HG03060 (cell line): ENCODE results near the gene GRWD1.

ENCODE experiments used
- ATAC-seq: cut with Tn5 transposase; IDR thresholded peaks from one replicate; pipeline ENCODE4 v1.9.1; 2021; ENCODE audit warnings: low read depth, moderate number of reproducible peaks; ENCODE audit not compliant: unreplicated experiment

GRWD1 gene

GRCh38 chr19:48493718-48494401 is 48.1 kb downstream of the GRWD1 start:
- no peak for ATAC-seq

GRCh38 chr19:48495396-48495795 is 49.6 kb downstream of the GRWD1 start:
- no peak for ATAC-seq

DNA sequence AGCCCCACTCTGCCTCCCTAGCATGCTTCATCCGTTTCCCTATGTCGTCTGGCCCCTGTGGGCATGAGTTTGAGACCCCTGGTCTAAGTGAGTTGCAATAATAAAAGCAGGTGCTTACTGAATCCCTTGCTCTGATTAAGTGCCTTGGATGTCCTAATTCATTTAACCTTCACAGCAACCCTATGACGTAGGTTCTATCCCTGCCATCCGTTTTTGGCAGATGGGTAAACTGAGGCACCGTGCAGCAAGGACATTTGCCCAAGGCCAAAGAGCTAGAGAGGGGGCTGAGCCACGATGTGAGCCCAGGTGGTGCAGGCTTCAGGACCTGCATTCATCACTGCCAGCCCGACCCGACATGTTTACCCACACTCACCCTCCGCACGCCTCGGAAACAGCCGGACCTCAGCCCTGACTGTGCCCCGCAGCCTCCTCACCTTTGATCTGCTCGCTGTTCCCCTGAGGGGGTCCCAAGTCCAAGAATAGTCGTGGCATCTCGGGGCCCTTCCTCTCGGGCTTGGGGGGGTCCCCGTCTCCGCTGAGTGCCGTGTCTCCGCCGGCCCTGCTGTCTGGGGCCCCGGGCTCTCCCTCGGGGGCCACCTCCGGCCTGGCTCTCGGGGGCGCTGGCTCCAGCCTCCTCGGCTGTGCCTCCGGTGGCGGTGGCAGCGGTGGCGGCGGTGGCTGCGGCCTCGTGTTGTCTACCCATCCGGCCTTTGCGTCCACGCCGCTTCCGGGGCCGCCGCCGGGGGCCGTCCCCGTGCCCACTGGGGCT is 51.4 kb downstream of the GRWD1 start:
- ATAC-seq: no peak

- ATAC-seq: no peak
Observed at GRCh38 chr19:48497728-48498594, 52.2 kb downstream of the GRWD1 start.

GRCh38 chr19:48498595-48499311 is 53.0 kb downstream of the GRWD1 start:
- no peak for ATAC-seq

DNA sequence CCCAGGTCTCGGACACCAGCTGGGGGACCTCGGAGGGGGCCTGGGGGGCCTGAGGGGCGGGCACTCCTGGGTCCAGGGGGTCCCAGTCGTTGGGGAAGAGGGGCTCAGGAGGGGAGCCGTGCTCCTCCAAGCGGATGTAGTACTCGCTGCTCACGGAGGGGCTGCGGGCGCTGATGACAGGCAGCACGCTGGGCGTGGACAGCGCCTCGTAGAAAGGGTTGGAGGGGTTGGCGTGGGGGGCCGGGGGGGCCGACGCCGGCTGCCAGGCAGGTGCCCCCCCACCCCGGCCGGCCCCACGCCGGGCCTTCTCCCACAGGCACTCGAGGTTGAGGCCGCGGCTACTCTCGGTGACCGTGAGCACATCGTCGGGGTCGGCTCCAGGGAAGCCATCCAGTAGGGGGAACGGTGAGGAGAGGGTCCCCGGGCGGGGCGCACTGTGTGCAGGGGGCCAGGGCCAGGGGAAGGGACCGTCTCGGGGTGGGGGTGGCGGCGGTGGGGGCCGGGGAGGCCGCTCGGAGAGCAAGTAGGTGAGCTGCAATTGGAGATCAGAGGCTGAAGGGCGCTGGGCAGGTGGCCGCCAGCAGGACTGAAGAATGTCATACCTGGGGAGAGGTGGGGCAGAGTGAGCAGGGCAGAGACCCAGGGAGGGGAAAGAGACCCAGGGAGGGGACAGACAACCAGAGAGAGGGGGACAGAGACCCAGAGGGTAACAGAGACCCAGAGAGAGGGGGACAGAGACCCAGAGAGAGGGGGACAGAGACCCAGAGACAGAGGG is 53.7 kb downstream of the GRWD1 start:
- no peak for ATAC-seq

- no peak for ATAC-seq
Observed at GRCh38 chr19:48500830-48501493, 55.2 kb downstream of the GRWD1 start.

- no peak for ATAC-seq
Observed at GRCh38 chr19:48501494-48502349, 55.9 kb downstream of the GRWD1 start.

DNA sequence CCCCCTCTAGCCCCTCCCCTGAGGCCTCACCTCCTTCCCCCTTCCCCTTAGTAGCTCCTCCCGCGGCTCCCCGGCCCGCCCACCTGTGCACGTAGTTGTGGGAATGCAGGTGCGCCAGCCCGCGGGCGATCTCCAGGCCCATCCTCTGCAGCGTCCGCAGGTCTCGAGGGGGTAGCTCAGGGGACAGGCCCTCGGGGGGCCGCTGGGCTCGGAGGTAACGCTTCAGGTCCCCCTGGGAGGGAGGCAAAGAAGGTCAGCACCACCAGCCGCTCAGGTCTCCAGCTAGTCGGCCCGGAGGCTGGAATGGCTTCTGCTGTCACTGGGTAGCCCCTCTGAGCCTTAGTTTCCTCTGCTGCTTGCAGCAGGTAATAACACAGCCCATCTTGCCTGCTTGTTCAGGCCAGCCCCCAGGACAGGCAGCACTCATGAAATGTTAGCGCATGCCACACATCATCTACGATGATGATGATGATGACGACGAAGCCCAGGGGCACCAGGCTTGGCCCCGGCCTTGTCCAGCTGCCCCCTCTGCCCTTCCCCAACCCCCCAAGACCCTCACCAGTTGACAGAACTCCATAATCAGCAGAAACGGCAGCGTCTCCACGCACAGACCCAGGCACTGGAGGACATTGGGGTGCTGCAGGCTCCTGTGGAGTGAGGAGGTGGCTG is 56.7 kb downstream of the GRWD1 start:
- no peak for ATAC-seq

- ATAC-seq: no peak
Observed at GRCh38 chr19:48506138-48506733, 60.5 kb downstream of the GRWD1 start.
